H1 (cell line): Measurements from ENCODE around the gene TSHR. TPM values are rescaled to one million over a fixed set of nuclear protein-coding genes. Genes with fewer than 3 reads are reported as not detected.

Experiments
- CTCF ChIA-PET: fragments of 300-600 bp; sonication (Branson Sonifier 250); formaldehyde crosslinking; loops from one replicate; lab custom pipeline; 2021; ENCODE audit not compliant: partially characterized antibody; lab: Charles Lee
- POLR2A ChIA-PET: fragments of 300-600 bp; sonication (Branson Sonifier 250); formaldehyde crosslinking; loops from one replicate; lab custom pipeline; 2021; ENCODE audit warnings: inconsistent platforms; ENCODE audit not compliant: partially characterized antibody; lab: Charles Lee
- DNase-seq, 2 experiments: peaks; one replicate each; pipeline versions ENCODE4 v3.0.0 to v3.0.0-alpha.2; 2010 to 2022; ENCODE audit warnings: low spot score in 2 of 2, low read depth in 1 of 2, mixed read lengths in 1 of 2
- FAIRE-seq: peaks from 2 replicates; lab custom pipeline; 2011; peaks lifted over from hg19 to GRCh38; lab: Jason Lieb, UNC
- H2AFZ ChIP-seq: 2 replicates; pipeline ENCODE4 v1.8.1; 2012; ENCODE audit warnings: low read length, inconsistent platforms
- H2AK5ac ChIP-seq: 2 replicates; pipeline ENCODE4 v1.6.1; 2013; ENCODE audit warnings: low read depth, low read length
- H2BK120ac ChIP-seq: replicated peaks from 2 replicates; pipeline ENCODE3; 2013; ENCODE audit warnings: low read depth, low read length, inconsistent platforms
- H2BK12ac ChIP-seq: 2 replicates; pipeline ENCODE4 v1.6.1; 2013; ENCODE audit warnings: low read depth, low read length
- H2BK15ac ChIP-seq: 2 replicates; pipeline ENCODE4 v1.6.1; 2013; ENCODE audit warnings: low read length
- H2BK20ac ChIP-seq: 2 replicates; pipeline ENCODE4 v1.6.1; 2013; ENCODE audit warnings: low read length
- H2BK5ac ChIP-seq: 2 replicates; pipeline ENCODE4 v1.6.1; 2013; ENCODE audit warnings: low read depth, low read length
- H3K14ac ChIP-seq: 2 replicates; pipeline ENCODE4 v1.6.1; 2013; ENCODE audit warnings: inconsistent platforms; ENCODE audit not compliant: insufficient read length
- H3K18ac ChIP-seq: 2 replicates; pipeline ENCODE4 v1.6.1; 2013; ENCODE audit warnings: low read length; ENCODE audit errors: extremely low read depth
- H3K23ac ChIP-seq: 2 replicates; pipeline ENCODE4 v1.6.1; 2013; ENCODE audit warnings: inconsistent platforms; ENCODE audit not compliant: insufficient read length
- H3K23me2 ChIP-seq: 2 replicates; pipeline ENCODE4 v1.6.1; 2013; ENCODE audit warnings: low read depth, low read length
- H3K27ac ChIP-seq: 2 replicates; pipeline ENCODE4 v1.6.1; 2011; ENCODE audit warnings: low read depth, low read length, inconsistent platforms
- H3K27me3 ChIP-seq, 4 experiments: replicated peaks in 1 of 4; 1 replicate in 1 of 4; 2 replicates in 3 of 4; pipeline versions ENCODE4 v1.6.1 to v1.8.1; 2011 to 2013; ENCODE audit warnings: low read length in 3 of 4, mild to moderate bottlenecking in 3 of 4, inconsistent platforms in 2 of 4, mixed read lengths in 2 of 4, moderate library complexity in 1 of 4; ENCODE audit not compliant: control insufficient read depth in 3 of 4, insufficient read depth in 3 of 4; ENCODE audit errors: extremely low read depth in 1 of 4
- H3K36me3 ChIP-seq, 4 experiments: 2 replicates each; pipeline versions ENCODE4 v1.6.1 to v1.8.1; 2011 to 2013; ENCODE audit warnings: mild to moderate bottlenecking in 4 of 4, low read length in 3 of 4, moderate library complexity in 2 of 4, control low read depth in 1 of 4, inconsistent platforms in 1 of 4; ENCODE audit not compliant: insufficient read depth in 4 of 4, control insufficient read depth in 2 of 4
- H3K4ac ChIP-seq: replicated peaks from 2 replicates; pipeline ENCODE3; 2013; ENCODE audit warnings: low read length, low read depth, mixed read lengths, inconsistent platforms; ENCODE audit not compliant: insufficient read length
- H3K4me1 ChIP-seq, 4 experiments: replicated peaks in 1 of 4; 1 replicate in 1 of 4; 2 replicates in 3 of 4; pipeline versions ENCODE4 v1.6.1 to v1.8.1; 2011 to 2013; ENCODE audit warnings: low read length in 3 of 4, inconsistent platforms in 2 of 4, mixed read lengths in 1 of 4; ENCODE audit not compliant: insufficient read depth in 4 of 4, control insufficient read depth in 3 of 4
- H3K4me2 ChIP-seq, 2 experiments: 2 replicates each; pipeline versions ENCODE4 v1.6.1 to v1.8.1; 2011 to 2013; ENCODE audit warnings: low read depth in 2 of 2, low read length in 2 of 2, control low read depth in 1 of 2, inconsistent platforms in 1 of 2, mild to moderate bottlenecking in 1 of 2; ENCODE audit not compliant: insufficient read depth in 1 of 2
- H3K4me3 ChIP-seq, 4 experiments: fragments of 200-600, 300-600 bp in 1 of 4; sonication (generic), shearing (Covaris generic), sonication (Bioruptor Twin) in 1 of 4; 2 replicates each; pipeline versions ENCODE4 v1.5.1 to v1.8.1; 2011 to 2016; ENCODE audit warnings: low read length in 4 of 4, low read depth in 3 of 4, control low read depth in 2 of 4, inconsistent platforms in 2 of 4, mild to moderate bottlenecking in 2 of 4, mixed read lengths in 1 of 4, moderate library complexity in 1 of 4; ENCODE audit not compliant: insufficient read depth in 2 of 4; ENCODE audit errors: extremely low read depth in 1 of 4
- H3K56ac ChIP-seq: replicated peaks from 2 replicates; pipeline ENCODE3; 2013; ENCODE audit warnings: low read depth, mild to moderate bottlenecking, mixed read lengths, low read length, inconsistent platforms; ENCODE audit not compliant: insufficient read length
- H3K79me1 ChIP-seq: 2 replicates; pipeline ENCODE4 v1.6.1; 2013; ENCODE audit warnings: low read depth, low read length, control low read depth
- H3K79me2 ChIP-seq, 2 experiments: 2 replicates each; pipeline versions ENCODE4 v1.6.1 to v1.8.1; 2012 to 2013; ENCODE audit warnings: low read length in 2 of 2, mild to moderate bottlenecking in 2 of 2, inconsistent platforms in 1 of 2; ENCODE audit not compliant: insufficient read depth in 2 of 2, control insufficient read depth in 1 of 2
- H3K9ac ChIP-seq, 4 experiments: replicated peaks in 1 of 4; 1 replicate in 1 of 4; 2 replicates in 3 of 4; pipeline versions ENCODE4 v1.6.1 to v1.8.1; 2011 to 2013; ENCODE audit warnings: low read depth in 3 of 4, low read length in 3 of 4, control low read depth in 2 of 4, mild to moderate bottlenecking in 2 of 4, moderate library complexity in 2 of 4, inconsistent platforms in 1 of 4; ENCODE audit errors: extremely low read depth in 1 of 4
- H3K9me3 ChIP-seq, 2 experiments: 2 replicates each; pipeline versions ENCODE4 v1.6.1 to v1.8.1; 2012 to 2013; ENCODE audit warnings: mild to moderate bottlenecking in 2 of 2, moderate library complexity in 2 of 2, control low read depth in 1 of 2, inconsistent platforms in 1 of 2, low read depth in 1 of 2, low read length in 1 of 2, mixed read lengths in 1 of 2; ENCODE audit not compliant: insufficient read depth in 2 of 2
- H4K20me1 ChIP-seq, 2 experiments: replicated peaks in 1 of 2; 2 replicates each; pipeline versions ENCODE3 to v1.8.1; 2011 to 2013; ENCODE audit warnings: inconsistent platforms in 2 of 2, low read length in 2 of 2, mild to moderate bottlenecking in 1 of 2; ENCODE audit not compliant: insufficient read depth in 2 of 2, control insufficient read depth in 1 of 2
- H4K5ac ChIP-seq: 2 replicates; pipeline ENCODE4 v1.6.1; 2013; ENCODE audit warnings: low read length, low read depth, mixed read lengths, inconsistent platforms; ENCODE audit not compliant: insufficient read length
- H4K8ac ChIP-seq: 2 replicates; pipeline ENCODE4 v1.8.0; 2013; ENCODE audit warnings: mild to moderate bottlenecking, moderate library complexity, low read length, inconsistent platforms; ENCODE audit not compliant: insufficient read depth; ENCODE audit errors: extremely low read depth
- H4K91ac ChIP-seq: replicated peaks from 2 replicates; pipeline ENCODE3; 2013; ENCODE audit warnings: low read length, mixed read lengths, inconsistent platforms; ENCODE audit not compliant: insufficient read length
- BCL11A ChIP-seq, 2 experiments: IDR thresholded peaks; one replicate each; pipeline ENCODE4 v1.6.1; 2011; ENCODE audit warnings: low read depth in 2 of 2, low read length in 2 of 2, mild to moderate bottlenecking in 2 of 2
- CBX5 ChIP-seq: fragments of 300-800, 300-1000 bp; sonication (generic); IDR thresholded peaks from 2 replicates; pipeline ENCODE4 v1.7.1; 2016; ENCODE audit warnings: antibody characterized with exemption, low read length, low read depth
- CBX8 ChIP-seq: fragments of 300-800, 300-1000 bp; sonication (generic); IDR thresholded peaks from 2 replicates; pipeline ENCODE4 v1.7.1; 2016; ENCODE audit warnings: low read depth, low read length, borderline replicate concordance
- E2F6 ChIP-seq: IDR thresholded peaks from 2 replicates; pipeline ENCODE4 v1.6.1; 2012; ENCODE audit warnings: inconsistent platforms
- FOSL1 ChIP-seq: IDR thresholded peaks from 2 replicates; pipeline ENCODE4 v1.6.1; 2011; ENCODE audit warnings: mild to moderate bottlenecking, low read depth, low read length, moderate library complexity; ENCODE audit not compliant: insufficient read depth
- PHF8 ChIP-seq: fragments of 200-600 bp; sonication (generic); conservative IDR thresholded peaks from 2 replicates; pipeline ENCODE4 v1.7.1; 2012; ENCODE audit warnings: low read depth, mild to moderate bottlenecking, inconsistent platforms, low read length, moderate library complexity
- RFX5 ChIP-seq: IDR thresholded peaks from 2 replicates; pipeline ENCODE4 v1.6.1; 2011; ENCODE audit warnings: low read depth, low read length, improper control_type of control experiment, borderline replicate concordance
- SIN3A ChIP-seq, 2 experiments: IDR thresholded peaks in 1 of 2; conservative IDR thresholded peaks in 1 of 2; 2 replicates each; pipeline ENCODE4 v1.6.1; 2011 to 2012; ENCODE audit warnings: low read length in 2 of 2, improper control_type of control experiment in 1 of 2, low read depth in 1 of 2, mild to moderate bottlenecking in 1 of 2
- SIRT6 ChIP-seq: IDR thresholded peaks from one replicate; pipeline ENCODE4 v1.7.1; 2012; ENCODE audit warnings: low read length, inconsistent platforms
- SP4 ChIP-seq: IDR thresholded peaks from 2 replicates; pipeline ENCODE4 v1.6.1; 2012; ENCODE audit warnings: low read length, inconsistent platforms
- WGBS, 2 experiments: shearing (Covaris generic) in 1 of 2; methylation state at CpG; one replicate each; pipeline versions ENCODE4 v1.1.6 to v1.1.7; 2013 to 2015; ENCODE audit warnings: low lambda C conversion rate in 2 of 2, mixed read lengths in 2 of 2, inconsistent platforms in 1 of 2, low coverage in 1 of 2, missing lambda C conversion rate in 1 of 2; ENCODE audit not compliant: insufficient replicate concordance in 2 of 2, insufficient coverage in 1 of 2, insufficient read length in 1 of 2; ENCODE audit errors: extremely low coverage in 1 of 2, missing lambda C conversion rate in 1 of 2; 5-methylcytosine and 5-hydroxymethylcytosine counted together
- polyA plus RNA-seq, 7 experiments: library from polyadenylated mRNA; depleted of rRNA in 3 of 7; stranded (reverse) in 5 of 7; unstranded in 2 of 7; fragments of >200 nt in 5 of 7; fragments of 200-250 nt in 2 of 7; gene quantifications; 1 replicate in 5 of 7; 2 replicates in 1 of 7; 4 replicates in 1 of 7; pipeline versions ENCODE4 v1.2.1 to v1.2.3, GENCODE V29; 2011 to 2013; ENCODE audit warnings: missing spikeins in 2 of 7, mixed read lengths in 2 of 7
- total RNA-seq: library from RNA; stranded (reverse); fragmentation: NEBNext Ultra II Directional; extraction: Animal tissue kit (Norgen Biotek cat#: 25700); gene quantifications from 2 replicates; pipeline ENCODE4 v1.2.1, GENCODE V29; 2021

TSHR gene
- total and polyA plus RNA-seq, 2 of the 8 experiments (the other 6 are each of a cell fraction or from before 2014, with no cell fraction given) = 0.27 TPM; not detected in 1

DNA sequence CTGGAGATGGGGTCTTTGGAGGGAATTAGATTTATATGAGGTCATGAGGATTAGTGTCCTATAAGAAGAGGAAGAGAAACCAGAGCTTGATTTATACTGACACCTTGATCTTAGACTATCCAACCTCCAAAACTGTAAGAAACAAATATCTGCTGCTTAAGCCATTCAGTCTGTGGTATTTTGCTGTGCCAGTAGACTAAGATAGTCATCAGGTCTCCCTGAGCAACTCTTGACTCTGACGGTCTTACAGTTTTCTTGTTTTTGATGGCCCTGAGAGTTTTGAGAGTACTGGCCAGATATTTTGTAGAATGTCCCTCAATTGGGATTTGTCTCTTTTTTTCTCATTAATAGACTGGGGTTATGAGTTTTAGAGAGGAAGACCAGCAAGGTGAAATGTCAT lies 51.7 kb downstream of the TSHR start:
- Histone ChIP-seq H3K27ac (no peak overlapping the region), H2BK5ac (no peak overlapping the region), H2BK20ac (no peak overlapping the region), H2AFZ (no peak overlapping the region), H2BK120ac (no peak overlapping the region), H3K4me3 (no peak overlapping the region), H3K79me2 (no peaks in the 10 kb centered on the region), H3K27me3 (no peaks in the 10 kb centered on the region), H2BK15ac (no peak overlapping the region), H3K23me2 (no peaks in the 10 kb centered on the region), H3K36me3 (no peaks in the 10 kb centered on the region), H3K9ac (no peak overlapping the region), H3K56ac (no peak overlapping the region), H4K20me1 (no peaks in the 10 kb centered on the region), H4K5ac (no peak overlapping the region), H3K14ac (no peak overlapping the region), H3K79me1 (no peaks in the 10 kb centered on the region), H3K4me2 (no peak overlapping the region), H3K23ac (no peak overlapping the region), H4K8ac (no peak overlapping the region), H4K91ac (no peak overlapping the region), H2BK12ac (no peak overlapping the region), H3K4ac (no peak overlapping the region), H3K9me3 (no peaks in the 10 kb centered on the region), H3K18ac (no peak overlapping the region), H2AK5ac (no peak overlapping the region), H3K4me1 (no peaks in the 10 kb centered on the region)
- 100% methylated on average over 1 of the region's 1 CpG; no CpG with 5 or more reads in 1 of the 2 experiments for WGBS, 2 experiments
- POLR2A ChIA-PET = no interaction called here
- DNase-seq = no peak
- CTCF ChIA-PET = no interaction called here
- FAIRE-seq = no peak
- no peak for TF ChIP-seq PHF8
- TF ChIP-seq BCL11A (IDR thresholded peaks at IDR 0.05; ENCODE audit: low read depth in 2 of 2, low read length in 2 of 2) = no peak
- TF ChIP-seq FOSL1 = no peak
- no peak for TF ChIP-seq SIN3A (conservative IDR thresholded peaks at IDR 0.05 in 1 of 2, IDR thresholded peaks at IDR 0.05 in 1 of 2; ENCODE audit: low read depth in 1 of 2, low read length in 2 of 2)
- no peak for TF ChIP-seq SP4
- TF ChIP-seq SIRT6 = no peak
- no peak for TF ChIP-seq CBX8
- no peak for TF ChIP-seq RFX5
- no peak for TF ChIP-seq E2F6
- no peak for TF ChIP-seq CBX5
